HG02678 (cell line): ENCODE measurements around the gene ZC3H6.
"Not testable (repeated sequence)": the region's sequence is repeated elsewhere in the genome, so short reads cannot be mapped to it uniquely, and the experiment has no call there.

ENCODE experiments used
- ATAC-seq: cut with Tn5 transposase; IDR thresholded peaks from one replicate; pipeline ENCODE4 v1.9.1; 2021; ENCODE audit warnings: mild to moderate bottlenecking, moderate library complexity; ENCODE audit not compliant: unreplicated experiment

Gene ZC3H6

DNA sequence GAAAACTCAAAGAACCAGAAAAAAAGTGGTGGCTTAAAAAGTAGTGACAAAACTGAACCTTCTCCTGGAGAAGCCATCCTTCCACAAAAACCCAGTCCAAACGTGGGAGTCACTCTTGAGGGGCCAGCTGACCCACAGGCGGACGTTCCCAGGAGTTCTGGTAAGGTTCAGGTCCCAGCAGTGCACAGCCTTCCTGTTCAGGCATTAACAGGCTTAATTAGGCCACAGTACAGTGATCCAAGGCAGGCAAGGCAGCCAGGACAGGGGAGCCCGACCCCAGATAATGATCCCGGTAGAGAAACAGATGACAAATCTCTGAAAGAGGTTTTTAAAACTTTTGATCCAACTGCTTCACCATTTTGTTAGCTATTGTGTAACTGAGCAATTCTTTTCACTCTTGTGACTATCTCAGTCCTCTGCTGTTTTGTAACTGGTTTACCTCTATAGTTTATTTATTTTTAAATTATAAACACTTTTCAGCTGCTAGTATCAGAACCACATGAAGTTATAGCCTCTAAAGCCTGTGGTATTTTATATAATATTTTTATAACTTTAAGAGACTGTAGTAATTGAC is 56.8 kb downstream of the ZC3H6 start:
- no peak for ATAC-seq

DNA sequence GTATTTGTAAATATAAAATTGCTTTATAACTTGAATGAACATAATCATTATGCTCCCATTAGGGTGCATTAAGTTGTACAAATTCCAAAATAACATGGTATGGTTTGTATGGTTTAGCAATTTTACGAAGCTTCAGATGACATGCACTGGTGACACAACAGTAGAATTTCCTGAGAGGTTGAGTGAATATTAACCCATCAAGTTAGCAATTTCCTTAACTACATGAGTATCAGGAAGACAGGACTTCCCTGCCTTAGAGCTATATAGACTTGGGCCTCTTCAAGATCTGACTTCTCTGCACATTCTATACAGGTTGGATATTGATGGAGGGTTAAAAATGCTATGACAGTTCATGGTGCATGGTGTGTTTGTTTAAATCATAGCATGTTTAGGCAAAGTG is 60.2 kb downstream of the ZC3H6 start:
- ATAC-seq = no peak

DNA sequence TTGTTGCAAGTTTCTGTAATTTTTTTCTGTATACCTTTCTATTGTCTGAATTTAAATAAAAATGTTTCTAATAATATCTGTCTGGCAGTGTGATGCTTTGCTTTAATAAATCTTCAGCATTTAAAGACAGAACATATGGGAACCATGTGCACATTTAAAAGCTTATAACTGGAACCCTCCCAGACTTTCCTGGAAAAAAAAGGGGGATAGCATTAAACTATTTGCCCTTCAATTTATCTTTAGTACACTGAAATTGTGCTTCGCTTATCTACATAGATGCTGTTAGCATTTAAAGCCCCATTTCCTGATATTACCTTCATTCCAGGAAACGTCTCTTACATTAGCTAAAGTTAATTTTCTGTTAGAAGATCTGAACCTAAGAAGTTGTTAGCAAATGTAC is 64.6 kb downstream of the ZC3H6 start:
- no peak for ATAC-seq

DNA sequence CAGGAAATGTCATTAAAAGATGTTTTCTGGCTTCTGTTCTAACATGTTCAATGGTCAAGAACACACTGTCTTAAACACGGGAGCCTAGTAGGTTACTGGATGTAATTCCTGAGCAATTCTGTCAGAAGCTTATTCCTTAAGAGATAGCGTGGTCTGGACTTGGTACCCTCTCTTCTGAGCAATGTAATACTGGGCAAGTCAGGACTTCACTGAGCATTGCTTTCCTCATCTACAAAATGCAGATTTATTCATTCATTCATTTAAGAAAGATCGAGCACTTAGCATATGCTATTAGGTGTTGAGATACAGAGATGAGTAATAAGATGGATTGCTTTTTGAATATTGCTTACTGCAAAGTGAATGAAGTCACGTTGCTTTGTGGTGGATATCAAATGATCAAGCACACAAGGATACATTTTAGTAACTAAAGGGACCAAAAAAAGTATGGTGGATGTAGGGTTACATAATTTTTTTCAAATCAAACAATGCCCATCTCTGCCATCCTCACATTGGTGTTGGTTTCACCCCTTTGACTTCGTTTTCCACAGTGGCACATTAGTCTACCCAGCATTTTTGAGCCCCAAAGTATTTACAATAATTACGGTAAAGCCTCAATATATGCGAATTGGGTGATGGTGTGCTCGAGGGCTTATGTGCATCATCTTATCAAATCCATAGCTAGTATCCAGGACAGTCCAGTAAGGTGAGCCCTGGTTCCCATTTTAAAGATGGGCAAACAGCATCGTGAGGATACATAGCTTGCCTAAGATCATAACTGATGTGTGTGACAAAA is 65.3 kb downstream of the ZC3H6 start:
- ATAC-seq = no peak

DNA sequence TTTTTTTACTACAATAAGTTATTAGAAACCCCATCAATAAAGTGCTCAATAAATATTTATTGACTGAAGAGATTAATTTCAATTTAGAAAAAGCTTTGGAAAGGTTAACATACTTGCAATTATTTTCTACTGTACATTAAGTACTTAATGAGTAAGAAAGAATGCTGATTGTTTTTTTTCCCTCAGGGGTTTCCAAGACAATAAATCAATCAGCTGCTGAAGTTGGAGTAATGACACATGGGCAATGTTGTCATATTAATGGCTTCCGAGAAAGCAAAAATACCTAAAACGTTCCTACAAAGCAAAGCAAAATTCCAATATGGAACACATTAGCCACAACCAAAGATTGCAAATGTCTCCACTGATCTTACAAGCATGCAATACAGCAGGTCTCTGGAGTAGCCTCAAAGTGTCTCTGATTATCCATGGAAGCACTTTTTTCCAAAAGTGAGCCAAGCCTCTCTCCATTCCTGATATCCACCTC is 66.7 kb downstream of the ZC3H6 start:
- ATAC-seq = no peak

DNA sequence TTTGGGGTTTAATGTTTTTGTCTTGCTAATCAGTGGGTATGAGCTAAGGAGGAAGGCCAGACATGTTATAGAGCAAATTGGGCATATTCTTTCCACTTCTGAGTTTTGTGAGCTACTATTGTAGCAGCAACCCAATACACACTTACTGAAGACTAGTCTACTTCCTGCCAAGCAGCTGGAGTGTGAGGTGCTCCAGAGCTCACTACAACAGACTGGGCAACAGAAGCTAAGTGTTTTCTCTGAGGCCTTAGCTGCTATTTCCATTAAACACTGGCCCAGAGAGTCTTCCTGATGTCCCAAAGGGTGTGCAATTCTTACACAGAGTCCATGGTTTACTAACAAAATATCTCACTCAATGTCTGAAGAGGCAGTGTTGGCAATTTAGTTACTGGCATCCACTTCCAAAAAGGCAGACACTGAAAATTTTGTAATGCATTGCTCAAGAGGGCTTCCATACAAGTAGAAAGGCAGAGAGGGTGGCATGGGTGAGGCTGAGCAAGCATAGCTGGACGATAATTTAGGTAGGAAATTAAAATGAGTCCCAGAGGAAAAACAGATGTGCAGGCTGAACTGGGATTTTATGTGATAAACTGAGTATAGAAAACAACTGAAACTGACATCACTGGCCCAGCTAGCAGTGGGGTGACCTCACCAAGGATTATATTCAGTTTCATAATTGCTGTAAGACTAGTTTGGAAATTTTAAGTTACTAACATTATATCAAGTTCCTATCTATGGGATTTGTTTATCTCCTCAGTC is 68.6 kb downstream of the ZC3H6 start:
- ATAC-seq = no peak

DNA sequence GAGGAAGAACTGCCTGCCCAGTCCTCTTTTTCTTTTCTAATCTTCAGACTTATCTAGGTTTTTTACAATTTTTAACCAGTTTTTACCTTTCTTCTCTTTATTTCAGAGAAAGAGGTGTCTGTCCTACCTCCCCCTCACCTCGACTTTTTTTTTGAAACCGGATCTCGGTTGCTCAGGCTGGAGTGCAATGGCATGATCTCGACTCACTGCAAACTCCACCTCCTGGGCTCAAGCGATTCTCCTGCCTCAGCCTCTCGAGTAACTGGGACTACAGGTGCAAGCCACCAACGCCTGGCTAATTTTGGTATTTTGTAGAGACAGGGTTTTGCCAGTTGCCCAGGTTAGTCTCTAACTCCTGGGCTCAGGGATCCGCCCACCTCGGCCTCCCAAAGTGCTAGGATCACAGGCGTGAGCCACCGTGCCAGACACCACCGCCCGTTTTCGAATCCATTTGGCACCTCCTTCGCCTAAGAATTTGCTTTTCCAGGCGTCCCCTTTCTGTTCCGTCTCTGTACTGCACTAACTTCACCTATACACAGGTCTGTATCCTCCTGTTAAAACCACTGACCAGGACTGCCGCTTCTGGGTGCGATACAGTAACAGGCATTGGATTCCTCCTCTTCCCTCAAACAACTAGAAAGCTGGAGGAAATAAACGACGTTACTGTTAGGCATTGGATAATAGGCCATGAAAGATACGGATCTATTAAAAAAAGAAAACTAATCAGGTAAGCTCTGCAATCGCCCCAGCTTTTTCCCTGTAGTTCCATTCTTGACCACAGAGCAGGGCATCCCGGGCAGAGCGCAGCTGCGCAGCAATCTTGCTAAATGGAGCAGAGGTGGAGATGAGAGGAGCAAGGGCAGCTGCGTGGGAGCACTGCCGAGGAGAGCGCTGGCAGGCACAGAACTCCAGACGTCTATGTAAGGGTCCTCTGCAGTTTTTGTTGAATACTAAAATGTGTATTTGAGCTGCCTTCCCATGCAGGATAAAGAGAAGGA is 69.9 kb downstream of the ZC3H6 start:
- no peak for ATAC-seq

- ATAC-seq = not testable (repeated sequence)
Observed at GRCh38 chr2:112352292-112352691, 76.9 kb downstream of the ZC3H6 start.

GRCh38 chr2:112352809-112353603 is 77.6 kb downstream of the ZC3H6 start:
- not testable (repeated sequence) for ATAC-seq

DNA sequence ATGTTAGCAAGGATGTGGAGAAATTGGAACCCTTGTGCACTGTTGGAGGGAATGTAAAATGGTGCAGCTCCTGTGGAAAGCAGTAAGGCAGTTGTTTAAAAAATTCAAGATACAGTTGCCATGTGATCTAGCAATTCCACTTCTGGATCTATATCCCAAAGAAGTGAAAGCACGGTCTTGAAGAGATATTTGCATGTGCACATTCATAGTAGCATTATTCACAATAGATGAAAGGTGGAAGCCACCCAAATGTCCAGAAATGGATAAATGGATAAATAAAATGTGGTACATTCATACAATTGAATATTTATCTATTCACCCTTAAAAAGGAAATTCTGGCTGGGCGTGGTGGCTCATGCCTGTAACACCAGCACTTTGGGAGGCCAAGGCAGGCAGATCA is 78.9 kb downstream of the ZC3H6 start:
- ATAC-seq = not testable (repeated sequence)

GRCh38 chr2:112360055-112360454 is 84.7 kb downstream of the ZC3H6 start:
- ATAC-seq = not testable (repeated sequence)
